ENCODE data around the gene OSCP1.

Gene OSCP1

GRCh38 chr1:36386265-36387140 lies 63.7 kb downstream of the OSCP1 start:
- peak; percentile 86 to 92 (median 90) for DNase-seq (ENCODE audit: low read depth in 2 of 3, low spot score in 1 of 3)

DNA sequence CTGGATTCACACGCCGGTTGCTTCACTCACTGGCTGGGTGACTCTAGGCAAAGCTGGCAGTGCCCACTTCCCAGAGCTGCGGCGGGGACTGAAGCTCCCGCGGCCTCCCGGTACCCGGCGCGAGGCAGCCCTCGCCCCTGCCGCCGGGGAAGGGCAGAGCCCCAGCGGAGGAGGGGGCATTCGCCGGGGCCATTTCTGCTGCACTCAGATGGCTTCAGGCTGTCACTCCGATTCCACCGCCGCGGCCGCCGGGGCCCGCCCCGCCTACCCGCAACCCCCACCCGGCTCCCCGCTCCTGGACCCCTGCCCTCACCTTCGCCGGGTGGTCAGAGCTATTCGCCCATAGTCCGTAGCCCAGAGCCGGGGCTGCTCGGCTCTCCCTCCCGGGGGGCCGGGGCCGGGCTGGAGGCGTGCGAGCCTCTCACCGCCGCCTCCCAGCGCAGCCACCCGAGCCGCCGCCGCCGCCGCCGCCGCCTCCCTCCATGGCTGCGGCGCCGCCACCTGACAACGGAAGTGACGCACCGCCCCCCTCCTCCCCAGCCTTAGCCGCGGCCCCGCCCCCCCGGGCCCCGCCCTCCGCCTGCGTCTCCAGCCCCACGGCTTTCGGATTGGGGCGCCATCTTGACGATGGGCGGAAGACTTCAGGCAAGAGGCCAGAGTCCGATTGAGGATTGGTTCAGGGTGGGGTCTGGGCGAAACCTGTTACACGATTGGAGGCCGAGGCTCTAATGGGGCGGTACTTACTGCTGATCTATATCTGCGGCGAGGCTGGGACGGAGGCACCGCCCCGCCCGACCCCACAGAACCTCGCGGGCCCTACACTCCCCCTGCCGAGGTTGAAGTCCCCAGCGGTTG lies 64.6 kb downstream of the OSCP1 start, which contains the start of gene STK40:
Gene STK40 (minus strand): TSS at position 515 of the 855 bp plus-strand sequence. CDS start 24,592 bp downstream, outside the sequence.
- DNase-seq (ENCODE audit: low read depth in 2 of 3, low spot score in 1 of 3), result peak; percentile 96 to 98 (median 97)

DNA sequence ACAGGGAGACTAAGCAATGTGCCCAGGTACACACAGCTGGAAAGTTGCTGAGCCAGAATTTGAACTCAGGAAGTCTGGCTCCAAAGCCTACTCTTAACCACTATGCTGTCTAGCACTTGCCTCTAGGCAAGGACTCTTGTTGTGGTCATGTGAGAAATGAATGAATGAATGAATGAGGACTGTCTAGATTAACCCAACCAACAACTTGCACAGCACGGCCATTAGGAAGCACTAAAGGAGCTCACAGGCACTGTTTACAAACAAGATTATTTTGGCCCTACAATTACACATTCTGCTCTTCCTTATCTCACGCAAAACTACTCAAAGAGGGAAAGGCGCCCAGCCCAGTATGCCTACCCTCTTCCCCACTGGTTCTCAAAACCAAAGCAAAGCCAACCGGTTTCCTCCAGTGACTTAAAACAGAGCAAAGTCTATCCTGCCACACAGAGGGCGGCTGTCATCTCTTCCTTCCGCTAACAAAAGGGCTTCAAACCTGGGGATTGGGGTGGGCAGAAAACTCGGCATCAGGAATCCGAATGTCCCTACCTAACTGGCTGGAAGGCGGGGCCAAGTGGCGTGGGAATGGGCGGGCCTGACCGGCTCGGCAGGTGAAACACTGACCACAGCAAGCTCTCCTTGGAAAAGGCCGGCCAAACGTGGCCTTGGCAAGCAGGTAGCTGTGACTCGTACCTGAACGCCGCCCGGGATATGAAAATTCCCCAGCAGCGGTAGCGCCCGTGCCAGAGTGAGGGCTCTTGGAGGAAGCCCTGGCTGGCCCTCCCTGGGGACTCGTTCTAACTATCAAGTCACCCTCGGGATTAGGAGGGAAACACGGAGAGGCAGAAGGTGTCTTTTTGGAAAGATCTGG lies 65.5 kb downstream of the OSCP1 start:
- DNase-seq (ENCODE audit: low read depth in 2 of 3, low spot score in 1 of 3), result no peak

DNA sequence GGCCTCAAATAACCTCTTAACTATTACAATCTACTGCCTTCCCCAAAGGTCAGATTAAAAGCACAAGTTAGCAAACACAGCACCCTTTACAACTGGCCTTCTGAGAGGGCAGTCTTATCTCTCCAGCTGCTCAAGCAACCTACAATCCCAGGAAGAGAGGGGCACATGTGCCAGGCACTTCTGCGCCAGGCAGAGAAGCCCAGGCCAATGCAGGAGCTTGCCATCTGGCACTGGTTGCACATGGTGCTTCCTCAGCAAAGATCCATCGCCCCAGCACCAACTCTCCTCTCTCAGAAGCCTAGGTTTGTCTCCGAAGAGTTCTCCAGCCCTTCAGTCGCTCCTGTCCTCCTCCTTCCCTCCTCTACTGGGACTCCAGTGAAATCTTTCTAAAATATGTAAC lies 67.0 kb downstream of the OSCP1 start:
- DNase-seq (ENCODE audit: low read depth in 2 of 3, low spot score in 1 of 3), result no peak

DNA sequence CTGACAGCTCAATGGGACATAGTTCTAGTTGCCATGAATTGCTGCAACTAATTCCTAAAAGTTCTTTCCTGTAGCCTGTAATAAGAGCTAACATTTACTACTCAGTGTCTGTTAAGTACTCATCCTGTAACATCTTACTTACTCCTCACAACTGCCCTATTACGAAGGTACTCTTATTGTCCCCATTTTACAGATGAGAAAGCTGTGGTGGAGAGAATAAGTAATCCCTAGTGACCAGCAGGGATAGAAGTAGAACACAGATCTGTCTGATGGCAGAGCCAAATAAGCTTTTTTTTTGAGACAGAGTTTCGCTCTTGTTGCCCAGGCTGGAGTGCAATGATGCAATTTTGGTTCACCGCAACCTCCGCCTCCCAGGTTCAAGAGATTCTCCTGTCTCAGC lies 67.6 kb downstream of the OSCP1 start:
- DNase-seq (ENCODE audit: low read depth in 2 of 3, low spot score in 1 of 3), result no peak

DNA sequence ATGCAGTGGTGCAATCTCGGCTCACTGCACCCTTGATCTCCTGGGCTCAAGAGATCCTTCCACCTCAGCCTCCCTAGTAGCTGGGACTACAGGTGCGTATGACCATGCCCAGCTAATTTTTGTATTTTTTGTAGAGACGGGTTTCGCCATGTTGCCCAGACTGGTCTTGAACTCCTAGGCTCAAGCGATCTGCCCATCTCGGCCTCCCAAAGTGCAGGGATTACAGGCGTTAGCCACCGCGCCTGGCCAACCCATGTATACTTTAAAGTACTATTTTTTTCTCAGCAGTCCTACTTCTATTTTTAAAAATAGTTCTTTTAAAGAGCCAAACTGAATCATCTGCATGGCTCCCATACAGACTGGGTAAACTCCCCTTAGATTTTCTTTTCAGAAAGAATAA lies 68.0 kb downstream of the OSCP1 start:
- no peak for DNase-seq (ENCODE audit: low read depth in 2 of 3, low spot score in 1 of 3)

- DNase-seq (ENCODE audit: low read depth in 2 of 3, low spot score in 1 of 3), result no peak
Measured at GRCh38 chr1:36381405-36381804, 68.8 kb downstream of the OSCP1 start.

GRCh38 chr1:36380782-36381181 lies 69.5 kb downstream of the OSCP1 start:
- no peak for DNase-seq (ENCODE audit: low read depth in 2 of 3, low spot score in 1 of 3)

- DNase-seq (ENCODE audit: low read depth in 2 of 3, low spot score in 1 of 3), result no peak
Measured at GRCh38 chr1:36380143-36380619, 70.1 kb downstream of the OSCP1 start.

- no peak for DNase-seq (ENCODE audit: low read depth in 2 of 3, low spot score in 1 of 3)
Measured at GRCh38 chr1:36377791-36378492, 72.3 kb downstream of the OSCP1 start.

- no peak for DNase-seq (ENCODE audit: low read depth in 2 of 3, low spot score in 1 of 3)
Measured at GRCh38 chr1:36372617-36373016, 77.6 kb downstream of the OSCP1 start.

DNA sequence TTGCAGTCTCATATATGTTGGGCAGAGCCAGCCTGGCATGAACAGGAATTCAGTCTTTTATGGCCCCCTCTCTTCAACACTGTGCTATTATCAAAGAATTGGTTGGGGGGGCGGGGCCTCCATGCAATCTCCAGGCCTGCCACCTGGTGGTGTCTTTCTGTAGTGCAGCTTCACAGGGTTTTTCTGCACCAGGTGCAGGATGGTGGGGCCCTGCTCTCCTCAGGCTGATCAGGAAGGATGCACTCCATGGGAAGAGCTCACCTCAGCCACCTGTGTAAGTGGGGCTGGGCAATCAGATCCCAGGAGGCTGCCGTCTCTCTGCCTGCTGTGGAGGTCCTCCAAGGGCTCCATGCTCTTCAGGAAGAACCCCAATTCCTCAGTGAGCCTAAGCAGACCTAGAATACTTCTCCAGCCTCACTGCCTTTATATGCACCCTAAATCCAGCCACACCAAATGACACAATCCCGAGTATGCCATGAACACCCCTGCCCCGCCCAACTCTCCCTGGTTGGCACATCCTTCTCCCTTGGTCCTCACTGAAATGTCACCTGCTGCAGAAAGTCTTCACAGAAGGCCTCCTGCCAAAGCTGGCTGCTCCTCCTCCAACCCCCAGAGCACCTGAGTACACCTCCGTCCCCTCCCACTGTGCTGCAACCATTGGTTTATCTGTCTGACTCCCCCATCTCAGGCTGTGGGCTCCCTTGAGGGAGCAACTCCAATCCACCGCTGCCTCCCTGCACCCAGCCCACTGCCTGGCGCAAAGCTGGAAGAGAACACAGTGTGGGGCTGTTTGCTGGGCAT lies 81.0 kb downstream of the OSCP1 start:
- DNase-seq (ENCODE audit: low read depth in 2 of 3, low spot score in 1 of 3), result peak; percentile 58 to 94 (median 75)
